Activated CD4-positive, alpha-beta memory T cell treated with anti-CD3 and anti-CD28 coated beads, Interleukin-2, amount 10 ng/mL, durations not matched to agents 7 days and 5 days (primary cell): ENCODE data around the gene VAX1. TPM values are rescaled to one million over a fixed set of nuclear protein-coding genes. Genes with fewer than 3 reads are reported as not detected.
"Not testable (repeated sequence)": the region's sequence is repeated elsewhere in the genome, so short reads cannot be mapped to it uniquely, and the experiment has no call there.

Experiments used
- CTCF ChIA-PET: fragments of 350-600 bp; sonication (Branson Sonifier 250); formaldehyde crosslinking; loops from one replicate; lab custom pipeline; 2021; ENCODE audit warnings: antibody characterized with exemption, inconsistent platforms; lab: Charles Lee
- POLR2A ChIA-PET: fragments of 350-600 bp; sonication (Branson Sonifier 250); formaldehyde crosslinking; loops from one replicate; lab custom pipeline; 2021; ENCODE audit warnings: antibody characterized with exemption; lab: Charles Lee
- DNase-seq: peaks from one replicate; pipeline ENCODE4 v3.0.0-alpha.2; 2020
- H3K27ac Mint-ChIP-seq: one replicate; pipeline ENCODE4 v1.8.0; 2021; ENCODE audit warnings: mild to moderate bottlenecking, mixed read lengths
- H3K27me3 Mint-ChIP-seq: one replicate; pipeline ENCODE4 v1.8.0; 2021; ENCODE audit warnings: mixed read lengths
- H3K36me3 Mint-ChIP-seq: one replicate; pipeline ENCODE4 v1.8.0; 2021; ENCODE audit warnings: low read depth, mixed read lengths
- H3K4me1 Mint-ChIP-seq: one replicate; pipeline ENCODE4 v1.8.0; 2021; ENCODE audit warnings: mixed read lengths
- H3K4me3 Mint-ChIP-seq: one replicate; pipeline ENCODE4 v1.8.0; 2021; ENCODE audit warnings: mild to moderate bottlenecking, mixed read lengths
- H3K9me3 Mint-ChIP-seq: one replicate; pipeline ENCODE4 v1.8.0; 2021; ENCODE audit warnings: mixed read lengths
- total RNA-seq, 2 experiments: library from RNA; stranded (reverse); gene quantifications; one replicate each; pipeline ENCODE4 v1.2.3, GENCODE V29; 2021

Gene VAX1, protein sequence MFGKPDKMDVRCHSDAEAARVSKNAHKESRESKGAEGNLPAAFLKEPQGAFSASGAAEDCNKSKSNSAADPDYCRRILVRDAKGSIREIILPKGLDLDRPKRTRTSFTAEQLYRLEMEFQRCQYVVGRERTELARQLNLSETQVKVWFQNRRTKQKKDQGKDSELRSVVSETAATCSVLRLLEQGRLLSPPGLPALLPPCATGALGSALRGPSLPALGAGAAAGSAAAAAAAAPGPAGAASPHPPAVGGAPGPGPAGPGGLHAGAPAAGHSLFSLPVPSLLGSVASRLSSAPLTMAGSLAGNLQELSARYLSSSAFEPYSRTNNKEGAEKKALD
- not detected for total RNA-seq

DNA sequence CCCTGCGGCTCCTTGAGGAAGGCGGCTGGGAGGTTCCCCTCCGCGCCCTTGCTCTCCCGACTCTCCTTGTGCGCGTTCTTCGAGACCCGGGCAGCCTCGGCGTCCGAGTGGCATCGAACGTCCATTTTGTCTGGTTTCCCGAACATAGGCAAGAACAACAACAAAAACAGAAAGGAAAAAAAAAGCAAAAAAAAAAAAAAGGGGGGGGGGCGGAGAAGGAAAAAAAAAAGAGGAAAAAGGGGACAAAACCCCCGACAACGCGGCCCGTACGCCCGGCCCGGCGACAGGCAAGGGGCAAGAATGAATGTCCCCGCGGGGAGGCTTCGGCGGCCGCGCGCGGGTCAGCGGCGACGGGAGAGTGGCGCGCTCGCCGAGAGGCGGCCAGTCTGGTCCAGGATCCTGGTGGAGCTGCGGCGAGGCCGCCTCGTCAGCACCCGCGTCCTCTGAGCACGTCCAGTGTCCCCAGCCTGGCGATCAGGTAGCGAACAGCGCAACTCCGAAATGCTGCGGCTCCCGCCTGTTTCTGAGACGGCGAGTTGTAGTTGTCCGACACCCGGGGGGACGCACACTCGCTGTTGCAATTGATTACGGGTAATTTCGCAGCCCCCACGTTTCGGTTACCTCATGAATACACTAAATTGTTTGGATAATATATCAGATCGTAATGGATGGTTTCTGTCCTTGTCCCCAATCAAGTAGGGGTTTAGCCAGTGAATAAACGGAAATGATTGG is at the start of gene VAX1:
VAX1 (minus strand) TSS at position 360 of the 732 bp plus-strand sequence; CDS start at position 146, 214 bp downstream.
- ChIA-PET POLR2A (no interaction called here), CTCF (no interaction called here)
- peaks cover 76% of the 10 kb centered on the region for H3K27me3 Mint-ChIP-seq
- H3K9me3 Mint-ChIP-seq, result no peaks in the 10 kb centered on the region
- no peak within 1 kb of the TSS for H3K27ac Mint-ChIP-seq
- no peak for DNase-seq
- H3K4me3 Mint-ChIP-seq, result peak within 1 kb of the TSS; percentile 30
- H3K4me1 Mint-ChIP-seq, result peaks cover 5% of the 10 kb centered on the region
- H3K36me3 Mint-ChIP-seq, result peaks cover 5% of the 10 kb centered on the region

DNA sequence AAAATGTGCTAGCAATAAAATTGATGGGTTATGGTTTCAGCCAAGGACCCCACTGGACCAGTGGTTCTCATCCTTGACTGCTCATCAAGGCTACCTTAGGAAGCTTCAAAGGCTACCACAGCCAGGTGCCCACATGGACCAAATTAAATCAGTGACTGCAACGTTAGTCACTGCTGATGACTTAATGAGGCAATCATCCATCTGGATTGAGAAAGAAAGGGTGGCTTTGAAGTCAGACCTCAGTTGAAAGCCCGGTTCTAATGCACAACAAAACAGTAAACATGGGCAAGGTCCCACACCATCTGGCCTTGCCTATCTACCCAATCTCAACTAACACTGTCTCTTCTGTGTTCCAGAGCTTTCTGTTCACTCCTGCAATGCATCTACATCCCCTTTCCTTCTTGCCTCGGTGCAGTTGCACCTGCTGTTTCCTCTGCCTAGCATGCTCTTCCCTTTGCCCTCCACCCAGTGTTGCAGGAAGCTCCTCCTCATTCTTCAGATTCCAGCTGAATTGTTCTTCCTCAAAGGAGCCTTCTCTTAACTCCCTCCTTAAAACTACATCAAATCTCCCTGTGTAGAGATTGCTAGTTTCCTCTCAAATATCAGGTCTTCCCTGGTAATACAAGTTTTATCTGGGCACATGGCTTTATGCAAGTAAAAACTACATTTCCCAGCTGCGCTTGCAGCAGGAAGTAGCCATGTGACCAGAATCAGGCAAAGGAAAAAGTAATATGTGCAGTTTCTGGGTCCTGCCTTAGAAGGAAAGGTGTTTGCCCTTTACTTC is 49.0 kb upstream of the VAX1 start:
- Mint-ChIP-seq H3K4me1 (no peaks in the 10 kb centered on the region), H3K27me3 (no peaks in the 10 kb centered on the region), H3K36me3 (no peaks in the 10 kb centered on the region), H3K27ac (no peak overlapping the region), H3K4me3 (no peak overlapping the region), H3K9me3 (no peaks in the 10 kb centered on the region)
- DNase-seq, result no peak
- POLR2A ChIA-PET, result no interaction called here
- CTCF ChIA-PET, result interaction anchor here (1.8 to 4.5 kb wide), 2 partner anchors 12 to 30 kb away, joined by 7 to 26 read pairs; no protein-coding TSS in a partner anchor

DNA sequence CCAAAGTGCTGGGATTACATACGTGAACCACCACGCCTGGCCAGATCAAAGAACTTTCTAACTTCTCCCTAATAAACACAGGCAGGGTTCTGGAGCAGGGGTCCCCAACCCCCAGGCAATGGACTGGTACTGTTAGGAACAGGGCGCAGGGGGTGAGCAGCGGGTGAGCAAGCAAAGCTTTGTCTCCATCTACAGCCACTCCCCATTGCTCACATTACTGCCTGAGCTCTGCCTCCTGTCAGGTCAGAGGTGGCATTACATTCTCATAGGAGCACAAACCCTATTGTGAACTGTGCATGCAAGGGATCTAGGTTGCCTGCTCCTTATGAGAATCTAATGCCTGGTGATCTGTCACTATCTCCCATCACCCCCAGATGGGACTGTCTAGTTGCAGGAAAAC is 47.7 kb upstream of the VAX1 start:
- POLR2A ChIA-PET, H3K27ac Mint-ChIP-seq, H3K9me3 Mint-ChIP-seq, DNase-seq, H3K36me3 Mint-ChIP-seq, H3K4me3 Mint-ChIP-seq, H3K27me3 Mint-ChIP-seq, H3K4me1 Mint-ChIP-seq: not testable (repeated sequence)
- CTCF ChIA-PET, result interaction anchor here (1.8 to 4.5 kb wide), 2 partner anchors 11 to 31 kb away, joined by 7 to 26 read pairs; no protein-coding TSS in a partner anchor

DNA sequence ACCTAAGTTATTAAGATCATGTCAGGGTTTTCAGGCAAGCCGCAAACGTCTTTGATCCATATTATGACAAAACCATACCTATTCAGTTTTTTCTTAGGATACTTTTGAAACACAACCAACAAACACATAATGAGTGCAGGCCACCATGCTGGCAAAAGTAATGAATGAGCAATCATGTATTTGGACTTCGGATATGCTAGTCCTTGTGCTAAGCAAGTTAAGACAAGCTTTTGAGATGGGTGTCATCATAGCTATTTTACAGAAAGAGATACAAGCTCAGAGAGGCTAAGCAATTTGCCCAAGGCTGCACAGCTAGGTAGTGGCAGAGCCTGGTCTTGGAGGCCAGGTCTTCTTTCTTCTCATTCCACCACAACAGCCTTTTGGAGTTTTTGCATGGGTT is 46.8 kb upstream of the VAX1 start:
- ChIA-PET CTCF (interaction anchor here (1.3 to 4.5 kb wide), 2 partner anchors 10 to 397 kb away, joined by 5 to 26 read pairs; no protein-coding TSS in a partner anchor), POLR2A (no interaction called here)
- no peak overlapping the region for H3K27ac Mint-ChIP-seq

DNA sequence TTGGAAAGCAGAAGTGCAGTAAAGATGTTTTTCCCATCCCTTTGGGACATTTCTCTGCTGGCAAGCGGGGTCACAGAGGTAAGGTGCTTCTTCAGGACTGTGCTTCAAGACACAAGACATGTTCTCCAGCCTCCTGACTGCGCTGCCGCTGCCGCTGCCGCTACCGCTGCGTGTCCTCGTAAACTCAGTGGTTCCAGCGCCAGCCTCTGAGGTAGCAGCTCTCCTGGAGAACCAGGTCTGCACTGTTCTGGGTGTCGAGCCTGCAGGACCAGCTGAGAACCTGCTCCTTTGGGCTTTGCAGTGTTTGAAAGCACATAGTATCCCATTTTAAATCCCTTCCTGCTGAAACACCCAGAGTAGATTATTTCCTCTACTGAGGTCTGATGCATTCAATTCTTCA is 46.2 kb upstream of the VAX1 start:
- H3K27me3 Mint-ChIP-seq, result peaks cover 9% of the 10 kb centered on the region
- H3K9me3 Mint-ChIP-seq, result no peaks in the 10 kb centered on the region
- H3K4me3 Mint-ChIP-seq, result no peak overlapping the region
- CTCF ChIA-PET, result interaction anchor here (1.3 to 4.5 kb wide), 3 partner anchors 9 to 396 kb away, joined by 5 to 26 read pairs (median 6); no protein-coding TSS in a partner anchor
- DNase-seq, result no peak
- POLR2A ChIA-PET, result no interaction called here
- H3K36me3 Mint-ChIP-seq, result no peaks in the 10 kb centered on the region
- H3K27ac Mint-ChIP-seq, result no peak overlapping the region
- no peaks in the 10 kb centered on the region for H3K4me1 Mint-ChIP-seq

More for the DNA sequence above, 46.8 kb upstream of the VAX1 start:
- no peak for DNase-seq
- no peaks in the 10 kb centered on the region for H3K9me3 Mint-ChIP-seq
- H3K27me3 Mint-ChIP-seq, result peaks cover 8% of the 10 kb centered on the region
- H3K4me1 Mint-ChIP-seq, result no peaks in the 10 kb centered on the region
- no peak overlapping the region for H3K4me3 Mint-ChIP-seq
- H3K36me3 Mint-ChIP-seq, result no peaks in the 10 kb centered on the region

DNA sequence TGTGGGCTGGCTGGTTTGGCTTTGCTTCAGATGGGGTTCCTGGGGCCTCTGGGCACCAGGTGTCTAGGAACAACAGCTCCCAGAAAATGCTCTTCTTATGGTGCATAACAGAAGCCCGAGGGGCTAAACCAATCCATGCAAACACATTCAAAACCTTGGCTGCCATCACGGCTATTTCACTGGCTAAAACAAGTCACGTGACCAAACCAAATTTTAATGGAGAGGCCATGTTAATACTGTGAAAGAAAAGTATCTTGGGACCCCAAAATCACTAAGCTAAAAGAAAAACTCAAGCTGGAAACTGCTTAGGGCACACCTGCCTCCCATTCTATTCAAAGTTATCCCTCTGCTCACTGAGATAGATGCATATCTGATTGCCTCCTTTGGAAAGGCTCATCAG is 40.1 kb upstream of the VAX1 start:
- Mint-ChIP-seq H3K4me1 (peaks cover 19% of the 10 kb centered on the region), H3K27me3 (peaks cover 19% of the 10 kb centered on the region), H3K36me3 (no peaks in the 10 kb centered on the region), H3K9me3 (no peaks in the 10 kb centered on the region), H3K27ac (no peak overlapping the region), H3K4me3 (no peak overlapping the region)
- no peak for DNase-seq
- ChIA-PET POLR2A (no interaction called here), CTCF (interaction anchor here (0.7 kb wide), 1 partner anchor 39 kb away, joined by 3 read pairs; no protein-coding TSS in a partner anchor)

DNA sequence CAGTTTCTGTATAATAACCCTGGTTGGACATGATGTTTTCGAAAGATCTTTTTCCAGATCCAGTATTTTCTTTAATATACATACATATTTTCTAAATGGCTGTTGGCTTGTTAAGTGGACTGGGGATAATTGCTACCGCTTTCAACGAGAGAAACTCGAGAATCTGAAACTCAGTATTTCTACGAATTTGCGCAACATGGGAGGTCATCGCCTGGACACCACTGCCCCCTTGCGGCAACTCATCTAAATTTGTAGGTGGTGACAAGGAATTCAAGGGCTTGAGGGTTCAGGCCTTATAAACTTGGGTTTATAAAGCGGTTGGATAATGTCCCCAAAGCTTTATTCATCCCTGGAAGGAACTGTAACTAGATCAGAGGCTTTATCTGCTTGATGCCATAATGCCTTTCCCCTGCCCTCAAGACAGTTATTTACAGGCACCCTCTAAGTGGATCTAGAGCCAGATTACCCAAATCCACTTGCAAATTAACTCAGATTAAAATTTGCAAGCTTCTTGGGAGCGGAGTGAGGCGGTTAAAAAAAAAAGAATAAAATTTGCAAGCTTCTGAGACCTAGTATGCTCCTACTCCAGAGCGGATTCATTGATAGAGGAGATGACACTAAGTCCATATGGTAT is 37.9 kb upstream of the VAX1 start:
- DNase-seq, result peak; percentile 79
- Mint-ChIP-seq H3K4me3 (peak overlapping the region; percentile 78), H3K4me1 (peaks cover 19% of the 10 kb centered on the region), H3K27ac (no peak overlapping the region), H3K36me3 (no peaks in the 10 kb centered on the region), H3K9me3 (no peaks in the 10 kb centered on the region), H3K27me3 (peaks cover 35% of the 10 kb centered on the region)
- CTCF ChIA-PET, result interaction anchor here (0.7 to 2.9 kb wide), 18 partner anchors 10 to 494 kb away, joined by 3 to 94 read pairs (median 6); no protein-coding TSS in a partner anchor
- POLR2A ChIA-PET, result interaction anchor here (1.3 kb wide), 1 partner anchor 379 kb away, joined by 7 read pairs; no protein-coding TSS in a partner anchor

DNA sequence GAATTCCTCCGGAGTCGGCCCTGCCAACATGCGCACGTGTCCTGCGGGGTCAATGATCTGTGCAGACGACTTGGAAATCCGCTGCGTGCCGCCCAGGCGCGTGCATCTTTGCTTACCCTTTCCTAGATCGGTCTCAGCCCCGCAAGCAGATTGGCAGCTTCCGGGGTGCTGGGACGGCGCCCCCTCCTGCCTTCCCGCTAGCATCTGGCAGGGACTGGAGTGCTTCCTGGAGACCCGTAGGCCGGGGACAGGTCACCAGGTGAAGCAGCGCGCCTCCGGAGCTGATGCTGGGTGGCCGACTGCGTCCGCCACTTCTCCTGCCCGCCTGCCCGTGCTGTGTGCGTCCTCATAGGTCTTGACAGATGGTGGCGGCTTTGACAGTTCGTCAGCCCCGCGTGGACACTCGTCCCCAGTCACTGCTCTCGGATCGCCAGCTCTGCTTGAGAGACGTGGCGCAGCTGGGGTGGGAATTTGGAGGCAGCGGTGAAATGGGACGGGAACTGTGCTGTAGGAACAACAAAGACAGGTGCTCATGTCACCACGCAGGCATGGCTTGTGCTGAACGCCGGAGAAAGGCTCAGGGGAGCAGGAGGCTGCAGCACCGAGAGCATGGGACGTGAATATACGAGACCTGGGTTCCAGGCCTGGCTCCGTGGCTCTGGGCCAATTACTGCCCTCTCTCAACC is 37.3 kb upstream of the VAX1 start:
- Mint-ChIP-seq H3K36me3 (no peaks in the 10 kb centered on the region), H3K27ac (no peak overlapping the region), H3K4me3 (peak overlapping the region; percentile 78), H3K9me3 (no peaks in the 10 kb centered on the region), H3K27me3 (peaks cover 36% of the 10 kb centered on the region), H3K4me1 (peaks cover 19% of the 10 kb centered on the region)
- CTCF ChIA-PET, result interaction anchor here (0.7 to 2.9 kb wide), 48 partner anchors 8 to 1817 kb away, joined by 3 to 94 read pairs (median 4); partner anchors contain the start of genes KCNK18 and SHTN1
- DNase-seq, result peak; percentile 20
- POLR2A ChIA-PET, result interaction anchor here (0.8 to 1.3 kb wide), 3 partner anchors 41 to 656 kb away, joined by 3 to 7 read pairs (median 3); no protein-coding TSS in a partner anchor

DNA sequence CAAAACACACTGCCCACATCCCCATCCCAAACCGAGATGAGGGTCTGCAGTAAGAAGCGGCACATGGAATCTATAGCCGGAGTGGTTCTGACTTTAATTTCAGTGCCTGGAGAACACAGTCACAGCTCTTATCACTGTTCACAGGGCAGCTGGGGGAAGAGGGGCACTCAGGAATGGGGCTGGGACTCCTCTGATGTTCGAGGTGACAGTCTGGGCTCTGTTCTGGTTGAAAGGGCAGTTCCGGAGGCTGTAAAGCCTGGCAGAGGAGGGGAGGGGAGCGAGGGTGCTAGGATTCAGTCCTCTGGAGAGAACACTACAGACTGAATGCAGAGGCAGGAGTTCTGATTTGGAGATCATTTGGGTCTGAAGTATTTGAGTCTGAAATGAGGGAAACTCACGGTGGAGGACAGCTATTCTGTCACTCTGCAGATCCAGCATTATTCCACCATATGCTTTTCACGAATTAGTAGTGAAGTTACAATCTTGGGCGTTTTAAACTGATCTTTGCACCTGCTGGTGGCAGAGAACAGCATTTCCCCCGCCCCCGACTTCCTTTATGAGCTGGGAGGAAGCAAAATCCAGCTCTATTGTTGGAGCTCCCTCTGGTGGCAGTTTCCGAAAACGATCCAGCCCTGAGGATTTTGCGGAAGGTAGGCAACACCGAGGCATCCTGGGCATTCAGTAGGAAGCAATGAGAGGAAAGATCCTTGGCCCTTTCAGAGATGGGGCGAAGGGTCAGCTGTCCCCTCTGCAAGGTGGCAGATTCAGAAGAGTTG is 36.6 kb upstream of the VAX1 start:
- H3K36me3 Mint-ChIP-seq, result no peaks in the 10 kb centered on the region
- H3K27ac Mint-ChIP-seq, result no peak overlapping the region
- H3K9me3 Mint-ChIP-seq, result no peaks in the 10 kb centered on the region
- peaks cover 19% of the 10 kb centered on the region for H3K4me1 Mint-ChIP-seq
- ChIA-PET POLR2A (interaction anchor here (0.8 to 1.3 kb wide), 3 partner anchors 42 to 657 kb away, joined by 3 to 7 read pairs (median 3); no protein-coding TSS in a partner anchor), CTCF (interaction anchor here (0.7 to 2.9 kb wide), 49 partner anchors 8 to 1816 kb away, joined by 3 to 94 read pairs (median 4); partner anchors contain the start of genes KCNK18 and SHTN1)
- peak overlapping the region; percentile 78 for H3K4me3 Mint-ChIP-seq
- H3K27me3 Mint-ChIP-seq, result peaks cover 38% of the 10 kb centered on the region
- peak; percentile 83 for DNase-seq

DNA sequence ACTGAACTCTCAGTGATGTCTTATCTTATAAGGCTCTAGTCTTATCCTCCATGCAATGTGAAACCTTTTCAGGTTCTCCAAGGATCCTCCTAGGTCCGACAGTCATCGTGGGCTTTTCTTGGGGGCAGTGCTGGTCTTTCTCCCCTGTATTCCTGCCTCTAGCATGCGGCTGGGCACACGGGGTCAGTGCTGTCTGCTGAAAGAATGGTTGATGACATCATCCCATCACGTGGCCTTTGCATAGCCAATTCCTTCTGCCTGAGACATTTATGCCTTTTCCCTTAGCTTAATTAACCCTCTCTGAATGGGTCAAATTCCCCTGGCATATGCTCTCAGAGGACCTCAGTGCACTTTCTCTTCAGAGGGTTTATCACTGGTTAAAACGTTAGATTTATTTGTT is 32.2 kb upstream of the VAX1 start:
- Mint-ChIP-seq H3K27ac (no peak overlapping the region), H3K4me3 (no peak overlapping the region), H3K9me3 (no peaks in the 10 kb centered on the region), H3K4me1 (peaks cover 23% of the 10 kb centered on the region), H3K27me3 (peaks cover 71% of the 10 kb centered on the region), H3K36me3 (no peaks in the 10 kb centered on the region)
- POLR2A ChIA-PET, result no interaction called here
- DNase-seq, result no peak
- CTCF ChIA-PET, result interaction anchor here (1.3 kb wide), 1 partner anchor 47 kb away, joined by 5 read pairs; no protein-coding TSS in a partner anchor

DNA sequence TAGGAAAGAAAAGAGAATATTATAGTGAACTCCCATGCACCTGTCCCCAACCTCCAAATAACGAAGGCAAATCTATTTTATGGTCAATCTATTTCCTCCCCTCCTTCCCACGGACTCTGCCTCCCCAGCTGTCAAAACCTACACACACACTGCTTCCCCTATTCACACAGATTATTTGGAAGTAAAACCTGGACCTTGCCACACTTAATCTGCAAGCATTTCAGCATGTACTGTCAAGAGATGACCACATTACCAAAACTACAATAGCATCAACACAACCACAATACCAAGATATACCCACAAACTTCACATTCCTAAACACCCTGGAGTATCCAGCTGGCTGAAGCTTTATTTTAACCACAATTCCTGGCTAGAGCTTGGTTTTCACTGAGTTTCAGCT is 31.4 kb upstream of the VAX1 start:
- peaks cover 19% of the 10 kb centered on the region for H3K4me1 Mint-ChIP-seq
- CTCF ChIA-PET, result interaction anchor here (0.7 to 1.3 kb wide), 2 partner anchors 41 to 47 kb away, joined by 3 to 5 read pairs; no protein-coding TSS in a partner anchor
- H3K4me3 Mint-ChIP-seq, result no peak overlapping the region
- DNase-seq, result no peak
- H3K9me3 Mint-ChIP-seq, result no peaks in the 10 kb centered on the region
- no peak overlapping the region for H3K27ac Mint-ChIP-seq
- H3K27me3 Mint-ChIP-seq, result peaks cover 78% of the 10 kb centered on the region
- POLR2A ChIA-PET, result no interaction called here
- no peaks in the 10 kb centered on the region for H3K36me3 Mint-ChIP-seq
